GM12873 (cell line): ENCODE measurements around the gene NEK3.

Experiments
- TF ChIP-seq, protein P1 (sequence below): IDR thresholded peaks from 2 replicates; pipeline ENCODE4 v1.5.1; 2012; ENCODE audit warnings: low read depth, mild to moderate bottlenecking, moderate library complexity, low read length, control low read depth; ENCODE audit not compliant: insufficient read depth; ENCODE audit errors: missing control alignments

The NEK3 gene

DNA sequence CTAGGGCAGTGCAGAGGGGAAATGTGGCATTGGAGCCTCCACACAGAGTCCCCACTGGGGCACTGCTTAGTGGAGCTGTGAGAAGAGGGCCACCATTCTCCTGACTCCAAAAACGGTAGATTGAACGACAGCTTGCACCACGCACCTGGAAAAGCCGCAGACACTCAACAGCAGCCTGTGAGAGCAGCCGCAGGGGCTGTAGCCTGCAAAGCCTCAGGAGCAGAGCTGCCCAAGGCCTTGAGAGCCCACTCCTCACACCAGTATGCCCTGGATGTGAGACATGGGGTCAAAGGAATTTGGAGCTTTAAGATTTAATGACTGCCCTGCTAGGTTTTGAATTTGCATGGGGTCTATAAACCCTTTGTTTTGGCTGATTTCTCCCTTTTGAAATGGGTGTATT lies 62.2 kb downstream of the NEK3 start:
- TF ChIP-seq, protein P1, sequence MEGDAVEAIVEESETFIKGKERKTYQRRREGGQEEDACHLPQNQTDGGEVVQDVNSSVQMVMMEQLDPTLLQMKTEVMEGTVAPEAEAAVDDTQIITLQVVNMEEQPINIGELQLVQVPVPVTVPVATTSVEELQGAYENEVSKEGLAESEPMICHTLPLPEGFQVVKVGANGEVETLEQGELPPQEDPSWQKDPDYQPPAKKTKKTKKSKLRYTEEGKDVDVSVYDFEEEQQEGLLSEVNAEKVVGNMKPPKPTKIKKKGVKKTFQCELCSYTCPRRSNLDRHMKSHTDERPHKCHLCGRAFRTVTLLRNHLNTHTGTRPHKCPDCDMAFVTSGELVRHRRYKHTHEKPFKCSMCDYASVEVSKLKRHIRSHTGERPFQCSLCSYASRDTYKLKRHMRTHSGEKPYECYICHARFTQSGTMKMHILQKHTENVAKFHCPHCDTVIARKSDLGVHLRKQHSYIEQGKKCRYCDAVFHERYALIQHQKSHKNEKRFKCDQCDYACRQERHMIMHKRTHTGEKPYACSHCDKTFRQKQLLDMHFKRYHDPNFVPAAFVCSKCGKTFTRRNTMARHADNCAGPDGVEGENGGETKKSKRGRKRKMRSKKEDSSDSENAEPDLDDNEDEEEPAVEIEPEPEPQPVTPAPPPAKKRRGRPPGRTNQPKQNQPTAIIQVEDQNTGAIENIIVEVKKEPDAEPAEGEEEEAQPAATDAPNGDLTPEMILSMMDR: no peak

DNA sequence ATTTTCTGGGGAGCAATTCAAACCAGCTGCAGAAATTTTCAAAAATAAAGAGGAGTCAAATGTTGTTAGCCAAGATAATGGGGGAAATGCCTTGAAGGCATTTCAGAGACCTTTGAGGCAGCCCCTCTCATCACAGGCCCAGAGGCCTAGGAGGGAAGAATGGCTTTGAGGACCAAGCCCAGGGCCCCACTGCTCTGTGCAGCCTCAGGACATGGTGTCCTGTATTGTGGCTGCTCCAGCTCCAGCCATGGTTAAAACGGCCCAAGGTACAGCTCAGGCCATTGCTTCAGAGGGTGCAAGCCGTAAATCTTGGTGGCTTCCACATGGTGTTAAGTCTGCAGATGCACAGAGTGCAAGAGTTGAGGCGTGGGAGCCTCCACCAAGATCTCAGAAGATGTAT lies 62.6 kb downstream of the NEK3 start:
- TF ChIP-seq, protein P1: no peak

DNA sequence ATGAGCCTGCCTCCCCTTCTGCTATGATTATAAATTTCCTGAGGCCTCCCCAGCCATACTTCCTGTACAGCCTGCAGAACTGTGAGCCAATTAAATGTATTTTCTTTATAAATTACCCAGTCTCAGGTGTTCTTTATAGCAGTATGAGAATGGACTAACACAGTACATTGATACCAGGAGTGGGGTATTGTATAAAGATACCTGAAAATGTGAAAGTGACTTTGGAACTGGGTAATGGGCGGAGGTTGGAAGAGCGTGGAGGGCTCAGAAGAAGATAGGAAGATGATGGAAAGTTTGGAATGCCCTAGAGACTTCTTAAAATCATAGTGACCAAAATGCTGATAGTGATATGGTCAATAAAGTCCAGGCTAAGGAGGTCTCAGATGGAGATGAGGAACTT lies 63.3 kb downstream of the NEK3 start:
- TF ChIP-seq, protein P1: no peak

DNA sequence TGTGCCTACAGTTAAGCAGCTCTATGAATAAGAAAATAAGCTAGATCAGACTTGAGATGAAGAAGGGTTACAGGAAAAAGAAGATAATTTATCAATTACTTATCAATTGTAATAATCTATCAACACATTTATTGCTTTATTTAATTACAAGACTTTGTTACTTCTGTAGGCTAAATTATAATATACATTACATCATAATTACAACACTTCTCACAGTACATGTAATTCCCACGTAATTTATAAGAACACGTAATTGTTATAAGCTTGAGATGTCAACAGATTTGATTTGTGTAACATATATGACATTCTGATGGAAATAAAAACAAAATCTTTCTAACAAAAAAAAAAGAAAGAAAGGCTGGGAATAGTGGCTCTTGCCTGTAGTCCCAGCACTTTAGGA lies 67.3 kb downstream of the NEK3 start:
- TF ChIP-seq, protein P1: no peak

DNA sequence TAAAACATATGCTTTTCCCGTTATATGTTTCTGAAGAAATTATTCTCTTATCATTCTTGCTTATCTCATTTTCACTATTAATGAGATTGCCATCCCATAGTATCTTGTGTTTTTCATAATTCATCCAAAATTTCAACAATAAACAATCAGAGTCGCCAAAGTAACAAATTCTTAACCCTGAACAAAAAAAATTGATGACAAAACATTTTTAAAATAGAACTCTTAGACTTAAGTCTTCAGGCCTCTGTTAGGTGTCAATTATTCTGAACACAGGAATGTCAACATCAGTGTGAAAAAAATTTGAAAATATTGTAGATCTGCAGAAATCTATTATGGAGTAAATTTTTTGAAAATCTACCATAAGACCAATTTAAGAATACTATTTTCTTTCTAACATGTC lies 67.9 kb downstream of the NEK3 start:
- TF ChIP-seq, protein P1: no peak

DNA sequence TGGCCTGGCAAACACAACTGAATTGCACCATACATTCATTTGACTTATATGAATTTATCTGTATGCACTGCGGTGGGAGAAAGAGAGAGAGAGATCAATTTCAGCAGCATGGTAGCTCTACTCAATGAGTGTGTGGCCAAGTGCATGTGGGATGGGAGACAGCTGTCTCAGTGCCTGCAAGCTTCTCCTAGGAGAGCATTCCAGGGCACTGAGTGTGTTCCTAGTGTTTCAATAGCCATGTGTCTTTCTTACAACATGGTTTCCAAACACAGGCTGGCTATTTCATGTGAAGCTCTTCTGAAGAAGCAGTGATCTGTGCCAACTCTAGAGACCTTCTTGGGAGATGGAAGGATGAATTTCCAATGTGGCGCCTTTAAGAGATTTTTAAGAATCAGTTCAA lies 74.0 kb downstream of the NEK3 start:
- TF ChIP-seq, protein P1: no peak
